Erythroblast (primary cell): ENCODE data around the gene HAVCR2.

Experiments
- GATA1 ChIP-seq: IDR thresholded peaks from 2 replicates; pipeline ENCODE4 v1.6.1; 2011; ENCODE audit warnings: low read depth, mild to moderate bottlenecking, control low read depth, low read length, moderate library complexity
- POLR2A ChIP-seq: IDR thresholded peaks from 2 replicates; pipeline ENCODE4 v1.6.1; 2011; ENCODE audit warnings: mild to moderate bottlenecking, low read length

DNA sequence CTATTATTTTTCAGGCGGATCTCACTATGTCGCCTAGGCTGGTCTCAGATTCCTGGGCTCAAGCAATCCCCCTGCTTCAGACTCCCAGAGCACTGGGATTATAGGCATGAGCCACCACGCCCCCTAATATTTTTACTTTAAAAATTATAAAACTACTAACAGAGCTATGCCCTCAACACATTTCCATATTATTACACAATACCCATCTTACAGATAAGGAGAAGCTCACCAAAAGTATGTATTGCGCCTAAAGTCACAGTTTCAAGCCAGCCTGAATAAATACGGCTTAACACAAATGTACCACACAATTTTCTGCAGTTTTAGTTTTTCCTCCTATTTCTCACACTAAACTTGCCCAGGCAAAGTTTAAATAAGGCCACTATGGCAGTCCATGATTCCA, 40.1 kb downstream of the HAVCR2 start:
- TF ChIP-seq POLR2A (no peak), GATA1 (no peak)
